ENCODE data around the gene NIT1.

Gene NIT1

GRCh38 chr1:161117759-161118581, at the start of gene NIT1, which contains the start of gene PFDN2:
Gene NIT1 (plus strand): TSS chr1:161118105. CDS start chr1:161118177, 72 bp downstream.
Gene PFDN2 (minus strand): TSS chr1:161118037. CDS start chr1:161118026, 11 bp downstream.
- peak; percentile 68 to 71 for DNase-seq (ENCODE audit: low read depth in 2 of 2)

- peak; percentile 59 to 67 for DNase-seq (ENCODE audit: low read depth in 2 of 2)
Measured at GRCh38 chr1:161068306-161069234, 49.3 kb upstream of the NIT1 start.

GRCh38 chr1:161069241-161069640, 48.7 kb upstream of the NIT1 start:
- DNase-seq (ENCODE audit: low read depth in 2 of 2): no peak

DNA sequence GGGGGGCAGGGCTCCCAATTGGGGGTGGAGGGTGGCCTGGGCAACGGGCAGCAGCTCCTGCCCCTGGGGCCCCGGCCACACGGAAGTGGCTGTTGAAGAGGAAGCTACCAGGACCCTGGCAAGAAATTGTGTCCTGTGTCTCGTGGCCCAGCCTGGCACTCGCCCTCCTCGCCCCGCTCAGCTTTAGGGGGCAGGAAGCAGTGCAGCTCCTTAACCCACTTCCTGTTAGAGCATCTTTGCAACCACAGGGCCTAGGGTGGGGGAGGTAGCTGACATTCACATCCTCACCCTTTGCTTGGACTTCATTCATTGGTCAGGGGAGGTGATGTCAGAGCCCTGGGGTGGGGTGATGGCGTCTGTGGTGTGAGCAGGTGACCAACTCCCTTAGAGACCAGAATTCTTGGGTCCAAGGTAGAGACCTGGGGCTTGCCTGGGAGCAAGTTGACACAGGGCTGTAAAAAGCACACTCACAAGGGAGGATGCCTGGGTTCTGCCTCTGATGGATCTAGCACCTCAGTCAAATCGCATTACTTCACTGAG, 48.1 kb upstream of the NIT1 start, which contains the start of gene ARHGAP30:
ARHGAP30 (minus strand) TSS at position 161 of the 540 bp plus-strand sequence. CDS start 267 bp downstream, outside the sequence.
- DNase-seq (ENCODE audit: low read depth in 2 of 2): peak; percentile 63 to 66

DNA sequence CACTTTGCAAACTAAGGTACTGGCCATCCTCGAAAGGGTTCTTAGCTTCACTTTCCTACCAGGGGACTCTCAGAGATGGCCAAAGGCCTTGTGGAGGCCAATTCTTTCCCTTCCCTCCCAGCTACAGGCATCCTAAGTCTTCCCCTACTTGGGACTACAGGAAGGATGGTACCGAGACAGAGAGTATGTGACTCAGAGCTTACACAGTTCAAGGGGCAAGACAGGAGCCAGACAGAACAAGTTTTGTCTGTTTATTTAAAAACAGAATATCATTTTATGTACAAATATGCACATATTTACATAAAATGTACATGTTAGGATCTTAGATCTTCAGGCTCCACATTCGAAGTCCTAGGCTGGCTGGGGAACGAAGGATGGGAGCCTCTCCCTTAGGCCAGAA, 47.1 kb upstream of the NIT1 start:
- DNase-seq (ENCODE audit: low read depth in 2 of 2): no peak

DNA sequence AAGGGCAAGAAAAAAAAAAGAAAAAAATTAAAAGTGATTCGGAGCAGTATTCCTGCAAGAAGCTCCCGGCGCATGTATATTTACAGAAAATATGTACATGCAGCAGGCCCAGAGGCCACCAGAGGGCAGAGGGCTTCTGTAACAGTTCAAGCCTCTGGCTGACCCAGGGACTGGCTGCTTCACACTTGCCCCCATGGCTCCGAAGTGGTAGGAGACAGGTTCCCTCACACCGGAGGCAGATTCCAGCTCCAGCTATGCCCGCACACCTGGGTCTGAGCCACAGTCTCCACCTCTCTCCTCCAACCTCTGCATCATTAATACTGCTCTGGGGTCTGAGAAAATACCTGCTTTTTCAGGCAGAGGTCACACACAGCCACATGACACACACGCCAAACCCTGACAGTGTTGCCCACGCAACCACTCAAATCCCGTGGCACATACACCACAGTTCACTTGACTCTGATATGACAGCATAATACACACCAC, 46.0 kb upstream of the NIT1 start:
- peak in 1 of 2 donors; percentile 20 for DNase-seq (ENCODE audit: low read depth in 2 of 2)

GRCh38 chr1:161072751-161073449, 45.0 kb upstream of the NIT1 start:
- no peak for DNase-seq (ENCODE audit: low read depth in 2 of 2)

DNA sequence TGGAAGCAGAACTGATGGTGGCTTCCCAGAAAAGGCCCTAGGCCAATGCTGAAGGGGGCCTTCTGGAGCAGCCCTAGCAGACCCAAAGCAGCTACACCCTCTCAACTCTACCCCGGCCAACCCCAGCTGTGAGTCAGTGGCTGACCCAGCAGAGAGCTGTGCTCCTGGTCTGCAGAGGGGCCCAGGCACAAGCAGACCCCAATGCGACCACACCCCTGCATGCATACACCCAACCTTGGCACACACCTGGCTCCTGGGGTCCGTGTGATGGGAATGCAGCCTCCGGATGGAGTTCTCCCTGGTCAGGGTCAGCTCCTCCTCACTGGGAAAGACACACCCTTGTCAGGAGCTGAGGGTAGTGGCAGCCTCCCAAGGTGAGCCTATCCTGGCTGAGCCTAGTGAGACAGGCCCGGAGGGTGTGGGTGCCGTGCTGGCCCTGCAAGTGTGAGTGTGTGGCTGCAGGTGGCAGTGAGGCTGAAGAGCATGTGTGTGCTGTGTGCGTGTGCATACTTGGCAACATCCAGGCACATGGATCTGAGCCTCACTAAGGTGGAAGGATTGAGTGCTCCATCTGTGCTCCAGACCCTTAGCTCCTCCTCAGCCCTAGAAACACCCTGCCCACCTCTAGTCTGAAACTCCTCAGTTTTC, 44.3 kb upstream of the NIT1 start:
- no peak for DNase-seq (ENCODE audit: low read depth in 2 of 2)

- DNase-seq (ENCODE audit: low read depth in 2 of 2): no peak
Measured at GRCh38 chr1:161074676-161075368, 43.1 kb upstream of the NIT1 start.

DNA sequence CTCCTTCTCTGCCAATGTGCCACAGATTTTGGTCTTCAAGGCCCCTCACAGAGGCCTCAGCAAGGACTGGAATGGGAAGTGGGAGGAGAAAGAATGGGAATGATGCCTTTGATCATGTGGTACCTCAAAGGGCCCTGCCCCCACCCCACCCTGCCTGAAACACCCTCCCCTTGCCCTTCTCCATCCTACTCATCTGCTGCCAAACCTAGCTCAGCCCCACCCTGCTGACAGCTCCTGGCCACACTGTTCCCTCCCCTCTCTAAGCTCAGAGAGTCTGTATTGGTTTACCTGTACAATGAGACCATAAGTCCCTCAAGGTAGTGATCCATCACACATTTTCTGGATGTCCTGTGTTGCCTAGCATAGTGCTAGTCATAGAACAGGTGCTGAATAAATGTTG, 41.5 kb upstream of the NIT1 start:
- no peak for DNase-seq (ENCODE audit: low read depth in 2 of 2)

DNA sequence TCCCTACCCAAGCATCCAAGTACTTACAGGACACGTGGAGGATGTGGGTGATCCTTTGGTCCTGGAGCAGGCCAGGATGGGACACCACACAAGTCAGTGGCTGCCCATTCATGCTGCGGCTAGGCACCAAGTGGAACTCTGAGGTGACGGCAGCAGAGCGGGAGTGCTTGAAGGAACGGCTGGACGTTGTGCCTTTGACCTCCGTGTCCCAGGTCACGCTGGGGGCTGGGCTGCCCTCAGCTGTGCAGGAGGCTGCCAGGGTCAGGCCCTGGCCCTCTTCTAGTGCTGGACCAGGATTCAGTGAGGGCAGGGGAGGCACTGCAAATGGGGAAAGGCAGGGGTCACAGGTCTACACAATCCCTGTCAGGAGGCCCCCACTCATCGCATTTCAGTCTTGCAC, 40.5 kb upstream of the NIT1 start:
- DNase-seq (ENCODE audit: low read depth in 2 of 2): no peak

- DNase-seq (ENCODE audit: low read depth in 2 of 2): no peak
Measured at GRCh38 chr1:161079436-161080110, 38.3 kb upstream of the NIT1 start.

GRCh38 chr1:161080441-161081405, 37.2 kb upstream of the NIT1 start:
- no peak for DNase-seq (ENCODE audit: low read depth in 2 of 2)

DNA sequence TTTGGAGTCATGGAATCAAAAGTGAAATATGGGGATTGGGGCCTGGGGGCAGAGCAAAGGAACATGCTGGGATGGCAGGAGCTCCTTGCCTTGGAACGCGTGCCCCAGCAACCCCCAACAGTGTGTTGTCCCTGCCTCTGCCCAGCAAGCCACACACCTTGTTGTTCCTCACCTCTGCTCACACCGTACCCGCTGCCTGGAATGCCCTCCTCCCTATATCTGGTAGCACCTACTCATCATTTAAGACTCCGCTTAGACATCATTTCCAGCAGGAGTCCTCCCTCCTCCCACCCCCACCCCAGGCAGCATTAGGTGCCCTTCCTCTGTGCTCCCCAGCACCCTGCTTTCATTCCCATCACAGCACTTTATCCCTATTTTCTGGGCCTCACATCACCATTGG, 36.4 kb upstream of the NIT1 start:
- no peak for DNase-seq (ENCODE audit: low read depth in 2 of 2)

DNA sequence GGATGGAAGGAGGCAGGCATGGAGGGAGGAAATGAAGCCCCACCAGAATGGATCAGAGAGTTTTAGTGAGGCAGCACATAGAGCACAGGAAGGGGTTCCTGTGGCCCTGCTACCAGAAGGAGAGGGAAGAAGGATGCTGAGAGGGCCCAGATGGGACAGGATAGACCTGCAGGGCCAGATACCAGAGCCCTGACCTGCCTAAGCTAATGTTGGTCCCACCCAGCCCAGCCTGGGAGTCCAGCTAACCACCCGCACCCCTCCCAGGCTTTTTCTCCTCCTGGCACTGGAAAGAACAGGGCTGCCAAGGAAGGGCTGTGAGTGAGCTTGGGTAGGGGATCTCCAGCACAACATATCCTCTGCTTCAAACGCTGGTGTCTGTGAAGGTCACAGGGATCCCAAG, 35.4 kb upstream of the NIT1 start:
- DNase-seq (ENCODE audit: low read depth in 2 of 2): no peak

DNA sequence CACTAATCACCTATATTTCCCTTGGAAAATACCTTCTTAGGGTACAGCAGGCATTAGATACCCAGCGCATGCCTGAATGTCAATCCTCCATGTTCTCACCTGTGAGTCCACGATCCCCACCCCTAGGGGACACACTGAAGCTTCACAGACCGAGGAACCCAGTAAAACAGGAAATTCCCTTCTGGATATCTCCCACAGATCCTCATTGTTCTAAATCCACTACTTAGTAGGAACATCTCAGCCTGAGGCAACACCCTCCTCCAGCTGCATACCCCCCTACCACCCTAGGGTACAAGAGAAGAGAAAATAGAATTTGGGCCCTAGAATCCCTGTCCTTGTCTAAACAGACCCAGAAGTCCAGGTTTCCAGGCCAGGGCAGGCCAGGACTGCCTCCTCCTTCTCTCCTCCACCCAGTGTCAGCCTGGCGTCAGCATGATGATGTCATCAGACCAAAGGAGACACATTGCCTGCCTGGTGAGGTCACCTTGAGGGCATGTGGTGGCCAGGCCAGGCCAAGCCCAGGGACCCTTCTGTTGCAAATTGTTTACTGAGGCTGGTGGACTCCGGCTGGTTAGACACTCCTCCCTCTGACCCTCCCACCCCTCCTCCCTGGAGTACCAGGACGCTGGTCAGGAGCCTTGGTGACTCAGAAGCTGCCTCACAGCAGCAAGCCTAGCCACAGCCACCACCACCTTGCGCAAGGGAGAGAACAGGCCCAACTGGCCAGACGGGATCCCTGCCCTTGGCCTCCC, 34.7 kb upstream of the NIT1 start:
- no peak for DNase-seq (ENCODE audit: low read depth in 2 of 2)

DNA sequence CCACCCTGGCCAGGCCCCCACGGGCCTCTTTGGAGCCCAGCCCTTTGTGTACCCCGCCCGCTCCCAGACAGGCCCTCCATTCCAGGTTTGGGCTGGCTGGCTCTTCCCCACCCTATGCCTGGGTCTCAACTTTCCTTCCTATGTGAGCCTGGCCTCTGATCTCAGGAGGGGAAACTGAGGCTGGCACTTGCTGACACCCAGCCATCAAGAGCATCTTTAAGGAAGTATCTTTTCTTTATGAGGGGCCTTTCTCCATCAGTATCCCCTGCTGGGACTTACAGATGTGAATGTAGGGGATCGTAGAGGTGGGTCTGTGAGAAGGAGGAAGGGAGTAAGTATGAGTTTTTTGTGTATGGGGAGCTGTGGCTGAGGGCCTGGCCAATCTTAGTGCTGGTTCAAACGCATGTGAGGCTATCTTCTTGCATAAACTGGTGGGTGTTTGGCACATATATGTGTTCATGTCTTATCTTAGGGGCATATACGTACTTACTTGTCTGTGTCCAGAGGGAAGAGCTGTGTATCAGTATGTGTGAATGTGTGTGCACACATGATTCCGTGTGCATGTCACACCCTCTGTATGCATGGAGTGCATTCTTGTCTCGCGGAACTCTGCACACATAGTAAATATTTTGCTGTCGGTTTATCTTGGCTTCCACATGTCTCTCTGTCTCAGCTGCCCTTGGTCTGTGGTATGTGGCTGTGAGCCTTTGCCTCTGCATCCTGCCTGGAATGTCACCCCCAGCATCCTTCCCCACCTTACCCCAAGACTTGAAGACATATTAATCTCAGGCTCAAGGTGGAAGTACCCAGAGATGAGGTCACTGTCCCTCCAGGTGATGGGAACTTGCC, 33.9 kb upstream of the NIT1 start:
- no peak for DNase-seq (ENCODE audit: low read depth in 2 of 2)

Measured in stimulated activated CD8-positive, alpha-beta memory T cell treated with anti-CD3 and anti-CD28 coated beads, Interleukin-2, amount 100 ng/mL, for 1 hour (primary cell).